Activated CD8-positive, alpha-beta memory T cell treated with anti-CD3 and anti-CD28 coated beads for 24 hours (primary cell): ENCODE data around the gene BCL2.
A peak's percentile ranks its signal among the peaks of the same experiment; 100 is the strongest.
"Not testable (repeated sequence)": the region's sequence is repeated elsewhere in the genome, so short reads cannot be mapped to it uniquely, and the experiment has no call there.

Experiments used
- DNase-seq: peaks from one replicate; pipeline ENCODE4 v3.0.0-alpha.2; 2020

The BCL2 gene

DNA sequence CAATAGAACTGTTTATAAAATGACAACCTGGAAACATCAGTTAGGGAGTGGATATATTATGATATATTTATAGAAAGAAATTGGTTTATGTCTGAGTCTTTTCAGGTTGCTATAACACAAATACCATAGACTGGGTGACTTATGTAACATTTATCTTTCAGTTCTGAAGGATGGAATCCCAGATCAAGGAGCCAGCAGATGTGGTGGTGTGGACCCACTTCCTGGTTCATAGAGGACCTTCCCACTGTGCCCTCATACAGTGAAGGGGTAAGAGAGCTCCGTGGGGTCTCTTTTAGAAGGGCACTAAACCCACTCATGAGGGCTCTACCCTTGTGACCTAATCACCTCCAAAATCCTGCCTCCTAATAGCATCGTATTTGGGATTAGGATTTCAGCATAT lies 86.7 kb downstream of the BCL2 start:
- DNase-seq: no peak

DNA sequence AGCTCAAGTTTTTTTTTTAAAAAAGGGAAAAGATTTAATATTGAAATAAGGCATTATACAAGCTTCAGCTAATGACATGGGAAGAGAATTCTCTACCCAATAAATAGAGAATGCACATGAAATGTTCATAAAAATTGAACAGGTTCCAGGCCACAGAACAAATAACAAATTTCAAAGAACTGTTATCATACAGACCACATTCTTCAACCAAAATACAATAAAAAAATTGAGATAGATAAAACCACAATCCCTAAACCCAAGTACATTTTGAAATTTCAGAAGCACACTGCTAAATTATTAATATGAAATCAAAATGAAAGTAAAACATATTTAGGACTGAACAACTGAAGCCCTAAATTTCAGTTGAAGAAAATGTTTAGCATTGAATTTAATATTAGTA lies 89.6 kb downstream of the BCL2 start:
- no peak for DNase-seq

DNA sequence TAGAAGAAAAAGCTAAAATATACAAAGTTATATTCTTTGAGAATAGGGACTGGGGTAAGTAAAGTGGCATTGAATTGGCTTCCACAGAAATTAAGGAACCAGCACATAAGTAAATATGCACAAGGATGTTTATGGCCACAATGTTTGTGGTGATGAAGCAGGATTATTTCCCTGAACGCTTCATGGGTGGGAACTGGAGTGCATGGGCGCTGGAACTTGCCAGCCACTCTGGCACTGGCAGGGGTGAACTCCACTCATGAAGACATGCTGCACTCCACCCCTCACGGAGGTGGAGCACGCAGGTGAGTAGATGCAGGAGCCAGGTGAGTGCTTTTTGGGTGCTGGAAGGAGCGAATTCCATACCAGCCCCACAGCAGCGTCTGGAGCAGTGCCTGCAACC lies 94.1 kb downstream of the BCL2 start:
- no peak for DNase-seq

DNA sequence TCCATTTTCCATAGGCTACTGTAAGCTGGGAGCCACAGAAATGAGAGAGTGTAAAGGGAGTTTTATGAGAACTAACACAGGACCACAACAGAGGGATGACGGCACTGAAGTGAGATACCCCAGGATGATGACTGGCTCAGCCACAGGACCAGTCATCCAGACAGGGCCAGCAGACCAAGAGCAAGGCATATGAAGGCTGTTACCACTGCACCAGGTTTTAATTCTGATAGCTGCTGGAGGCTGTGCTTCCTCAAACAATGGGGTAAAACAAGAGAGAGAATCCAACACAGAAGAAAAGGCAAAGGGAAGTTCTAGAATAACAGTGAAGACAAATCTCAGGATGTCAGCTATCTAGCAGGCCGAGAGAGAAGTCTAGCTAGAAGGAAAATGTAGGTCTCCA lies 94.9 kb downstream of the BCL2 start:
- no peak for DNase-seq

DNA sequence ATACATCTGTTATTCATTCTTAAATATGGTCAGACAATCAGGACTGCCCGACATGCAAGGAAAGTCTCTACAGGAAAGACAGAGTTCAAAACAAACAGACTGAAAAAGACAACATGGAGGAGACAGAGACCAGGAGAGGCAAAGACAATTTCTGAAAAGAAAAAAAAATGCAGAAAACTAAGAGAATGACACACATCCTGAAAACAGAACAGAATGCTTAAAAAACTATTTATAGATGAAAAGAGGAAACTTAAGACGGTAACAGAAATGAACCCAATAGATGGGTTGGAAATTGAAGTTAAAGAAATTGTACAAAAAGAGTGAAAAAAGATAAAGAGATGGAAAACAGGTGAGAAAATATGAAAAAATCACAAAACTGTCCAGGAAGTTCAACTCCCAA lies 95.7 kb downstream of the BCL2 start:
- no peak for DNase-seq

DNA sequence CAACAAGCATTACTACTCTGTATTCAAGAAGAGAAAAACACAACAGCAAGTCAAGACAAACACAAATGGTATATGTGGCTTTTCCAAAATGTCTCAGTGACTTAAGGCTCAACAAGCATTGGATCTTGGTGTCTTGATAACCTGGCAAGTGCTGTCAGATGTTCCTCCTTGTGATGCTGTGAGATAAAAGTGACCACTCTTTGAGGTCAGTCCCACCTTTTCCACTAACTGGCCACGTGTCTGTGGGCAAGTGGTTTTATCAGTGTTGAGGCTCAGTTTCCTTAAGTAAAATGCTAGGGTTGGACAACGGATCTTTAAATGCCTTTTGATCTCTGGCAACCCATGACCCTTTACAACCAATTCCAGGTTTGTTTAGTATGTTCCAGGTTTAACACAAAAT lies 98.7 kb downstream of the BCL2 start:
- no peak for DNase-seq

DNA sequence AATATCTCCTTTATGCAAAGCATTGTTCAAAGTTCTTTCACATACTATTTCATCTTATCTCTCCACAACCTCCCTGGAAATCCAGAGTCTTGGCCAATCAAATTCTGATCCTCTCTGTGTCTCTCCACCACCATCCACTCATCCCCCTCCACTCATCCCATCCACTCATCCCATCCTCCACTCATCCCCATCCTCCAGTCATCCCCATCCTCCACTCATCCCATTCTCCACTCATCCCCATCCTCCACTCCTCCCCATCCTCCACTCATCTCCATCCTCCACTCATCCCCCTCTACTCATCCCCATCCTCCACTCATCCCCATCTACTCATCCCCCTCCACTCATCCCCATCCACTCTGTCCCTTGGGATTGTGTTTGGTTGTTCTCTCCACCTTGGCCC lies 101.1 kb downstream of the BCL2 start:
- no peak for DNase-seq

DNA sequence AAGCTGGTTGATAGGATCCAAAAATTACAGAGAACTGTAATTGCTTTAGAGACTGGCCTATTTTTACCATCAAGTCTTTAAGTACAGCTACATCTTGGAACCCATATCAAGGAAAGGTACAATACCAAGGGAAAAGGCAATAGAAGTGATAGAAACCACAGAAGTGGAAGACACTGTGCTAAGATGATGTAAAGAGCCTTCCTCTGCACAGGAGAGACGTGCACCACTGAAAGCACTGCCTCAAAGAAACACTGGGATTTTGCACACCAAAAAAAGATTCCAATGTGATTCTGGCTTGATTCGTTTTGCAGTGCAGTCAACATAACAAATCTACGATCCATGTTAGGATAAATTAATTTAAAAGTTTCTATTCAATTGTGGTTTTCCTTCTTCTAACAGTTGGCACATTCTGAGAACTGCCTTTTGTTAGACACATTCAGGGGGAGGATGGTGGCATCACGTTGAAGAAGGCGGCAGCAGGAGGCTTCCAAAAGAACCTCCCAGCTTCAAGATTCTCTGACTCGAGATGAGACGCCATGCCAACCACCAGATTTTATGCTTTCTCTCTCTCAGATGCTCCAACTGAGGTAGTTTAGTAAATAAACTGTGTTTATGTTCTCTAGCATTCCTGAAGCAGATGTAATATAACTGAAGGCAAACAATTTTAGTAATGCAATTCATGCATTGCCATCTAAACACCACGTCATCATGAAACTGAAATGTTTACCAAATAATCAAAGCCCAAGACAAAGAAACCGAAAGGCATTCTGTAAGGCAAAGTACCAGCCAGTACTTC lies 102.9 kb downstream of the BCL2 start:
- no peak for DNase-seq

DNA sequence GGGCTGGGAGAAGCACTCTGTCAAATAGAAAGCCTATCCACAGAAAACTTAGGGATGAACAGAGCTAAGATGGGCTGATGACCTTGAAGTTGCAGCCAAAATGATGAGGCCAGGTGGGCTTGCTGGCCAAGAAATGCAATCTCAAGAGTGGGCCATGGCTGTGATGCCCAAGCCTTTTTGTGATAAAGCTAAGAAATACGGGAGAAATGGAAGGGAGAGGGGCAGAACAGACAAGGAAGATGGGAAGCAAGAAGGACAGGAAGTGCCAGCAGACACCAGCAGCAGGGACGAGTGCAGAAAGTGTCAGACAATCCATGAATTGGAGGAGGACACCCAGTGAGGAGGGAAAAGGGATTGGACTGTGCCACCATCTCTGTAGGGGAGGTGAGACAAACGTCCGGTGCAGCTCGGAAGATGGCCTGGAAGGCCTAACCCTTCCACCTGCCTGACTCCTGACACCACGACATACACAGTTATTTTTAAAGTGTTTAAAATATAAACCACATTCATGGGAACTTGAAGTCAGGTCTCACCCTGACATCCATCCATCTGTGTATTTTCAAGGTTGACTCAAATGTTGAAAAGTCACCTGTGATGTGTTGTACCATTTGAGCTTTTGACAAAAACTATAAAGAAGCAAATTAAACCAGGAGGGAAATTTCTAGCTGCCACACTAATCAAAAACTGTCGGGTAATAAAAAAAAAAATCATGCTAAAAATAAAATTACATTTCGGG lies 105.5 kb downstream of the BCL2 start:
- peak; percentile 65 for DNase-seq

DNA sequence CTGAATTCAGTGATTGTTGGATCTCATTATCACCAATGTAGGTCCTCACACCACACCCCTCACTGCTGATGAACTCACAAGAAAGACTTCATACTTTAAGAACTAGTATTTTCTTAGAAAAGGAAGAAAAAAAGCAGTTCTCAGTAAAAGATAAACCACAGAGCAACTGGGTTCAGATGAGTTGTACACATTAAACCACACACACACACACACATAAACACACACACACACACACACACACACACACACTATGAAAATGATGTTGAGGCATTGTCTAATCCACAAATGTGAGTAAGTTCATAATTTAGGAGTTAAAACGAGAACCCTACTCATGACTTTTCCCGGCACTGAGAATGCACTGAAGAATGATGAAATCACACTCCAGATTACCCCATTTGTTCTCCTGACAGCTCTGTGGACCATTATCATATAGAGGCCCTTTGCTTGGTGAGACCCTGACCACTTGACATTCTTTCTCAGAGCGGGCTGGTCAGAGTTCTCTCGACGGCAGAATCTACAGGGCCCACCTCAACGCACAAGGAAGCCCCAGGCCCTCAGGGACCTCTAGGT lies 106.2 kb downstream of the BCL2 start:
- DNase-seq: peak; percentile 75

DNA sequence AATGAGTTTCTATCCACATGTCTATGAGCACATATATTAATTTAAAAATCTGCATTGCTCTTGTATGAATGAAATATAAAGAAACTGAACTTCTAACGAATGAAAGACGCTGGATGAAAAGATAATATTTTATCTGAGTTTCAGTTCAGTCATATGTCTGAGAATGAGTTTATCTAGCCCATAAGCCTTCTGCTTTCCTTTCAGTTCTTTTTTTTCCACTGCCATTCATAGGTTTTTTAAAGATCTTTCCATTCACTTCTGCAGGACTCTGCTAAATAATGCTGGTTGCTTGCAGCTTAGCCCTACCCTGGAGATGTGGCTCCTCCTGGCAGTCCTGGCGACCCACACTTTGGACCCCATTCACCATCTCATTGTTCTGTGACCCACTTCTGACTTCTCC lies 109.0 kb downstream of the BCL2 start:
- DNase-seq: no peak

DNA sequence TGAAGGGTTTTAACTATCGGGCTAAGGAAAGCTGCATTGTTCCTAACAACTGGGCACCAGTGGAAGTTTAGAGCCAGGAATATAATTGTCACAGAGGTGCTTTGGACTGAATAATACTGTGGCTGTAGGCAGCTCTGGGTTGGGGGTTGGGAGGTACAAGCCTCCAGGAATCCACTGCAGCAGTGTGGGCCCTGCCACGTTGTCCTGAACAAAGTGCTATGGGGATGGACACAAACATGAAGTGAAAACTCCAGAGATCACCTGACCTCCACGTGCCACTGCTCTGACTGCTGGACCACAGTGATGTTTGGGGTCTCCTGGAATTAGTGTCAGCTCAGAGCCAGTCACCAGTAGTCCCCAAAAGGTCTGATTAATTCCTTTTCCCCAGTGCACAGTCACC lies 110.9 kb downstream of the BCL2 start:
- no peak for DNase-seq

DNA sequence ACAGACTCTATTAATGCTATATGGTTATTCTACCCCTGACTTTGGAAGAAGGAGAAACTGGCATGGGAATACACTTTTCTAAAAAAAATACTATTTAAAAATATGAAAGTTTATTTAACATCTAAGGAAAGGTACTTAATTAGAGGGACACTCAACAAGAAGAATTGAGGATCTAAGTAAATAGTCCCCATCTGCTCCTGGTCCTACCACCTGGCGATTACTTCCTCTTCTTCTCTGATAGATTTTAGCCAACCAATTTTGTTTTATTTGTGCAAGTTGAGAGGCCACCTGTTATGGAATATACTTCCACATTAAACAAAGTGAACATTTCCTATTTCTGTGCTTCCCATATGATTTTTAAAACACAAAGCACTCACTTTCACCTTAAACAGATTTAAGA lies 111.7 kb downstream of the BCL2 start:
- no peak for DNase-seq

DNA sequence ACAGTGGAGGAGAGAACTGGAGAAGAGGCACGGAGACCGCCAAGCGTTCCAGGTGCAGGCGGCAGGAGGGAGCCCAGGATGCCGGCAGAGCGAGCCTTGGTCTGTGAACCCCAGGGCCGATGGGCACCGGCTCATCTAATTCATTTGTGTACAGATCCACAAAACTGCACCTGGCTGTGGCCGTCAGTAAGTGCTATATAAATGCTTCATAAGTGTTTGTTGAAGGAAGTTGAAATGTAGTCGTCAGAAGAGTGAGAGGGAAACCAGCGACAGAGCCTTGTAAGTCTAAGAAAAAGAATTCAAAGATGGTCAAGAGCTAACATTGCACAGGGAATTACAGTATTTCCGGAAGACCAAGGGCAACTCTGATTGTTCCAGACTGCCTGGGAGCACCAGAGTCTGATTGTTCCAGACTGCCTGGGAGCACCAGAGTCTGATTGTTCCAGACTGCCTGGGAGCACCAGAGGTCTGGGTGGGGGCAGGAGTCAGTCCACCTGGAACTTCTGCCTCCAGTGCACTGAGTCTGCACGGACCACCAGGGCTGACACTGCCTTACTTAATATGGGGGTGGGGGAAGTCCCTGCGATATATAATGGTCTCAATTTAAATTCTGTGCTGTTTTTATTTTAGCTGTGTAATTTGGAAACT lies 112.3 kb downstream of the BCL2 start:
- DNase-seq: peak; percentile 76

DNA sequence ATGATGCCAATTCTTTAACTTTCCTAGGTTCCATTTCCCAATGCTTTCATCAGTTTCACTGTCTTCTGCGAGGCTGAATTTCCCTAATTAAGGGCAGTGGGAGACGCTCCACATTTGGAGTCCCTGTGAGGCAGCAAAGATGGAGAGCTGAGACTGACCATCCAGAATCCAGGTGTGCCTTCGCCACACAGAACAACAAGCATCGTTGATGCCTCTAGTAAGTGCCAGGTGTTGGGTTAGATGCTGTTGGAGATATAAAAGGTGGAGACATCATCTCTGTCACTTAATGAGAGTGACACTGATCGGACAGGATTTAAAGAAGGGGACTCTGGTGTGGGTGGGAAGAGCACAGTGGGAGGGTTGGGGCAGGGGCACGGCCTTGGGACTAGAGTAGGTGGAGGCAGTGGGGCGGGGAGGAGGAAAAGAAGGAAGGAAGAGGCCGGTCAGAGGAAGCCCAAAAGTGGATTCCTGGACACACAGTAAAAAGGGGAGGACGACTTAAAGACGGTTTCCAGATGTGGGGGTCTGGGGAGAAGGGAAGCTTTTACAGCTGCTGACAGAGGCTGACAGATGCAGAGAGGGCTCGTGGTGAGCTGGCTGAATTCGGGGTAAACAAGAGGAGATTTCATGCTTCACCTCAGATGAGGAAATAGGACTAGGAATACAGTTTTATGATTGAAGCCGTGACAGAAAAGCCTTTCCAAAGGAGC lies 113.0 kb downstream of the BCL2 start:
- peak; percentile 61 for DNase-seq

DNA sequence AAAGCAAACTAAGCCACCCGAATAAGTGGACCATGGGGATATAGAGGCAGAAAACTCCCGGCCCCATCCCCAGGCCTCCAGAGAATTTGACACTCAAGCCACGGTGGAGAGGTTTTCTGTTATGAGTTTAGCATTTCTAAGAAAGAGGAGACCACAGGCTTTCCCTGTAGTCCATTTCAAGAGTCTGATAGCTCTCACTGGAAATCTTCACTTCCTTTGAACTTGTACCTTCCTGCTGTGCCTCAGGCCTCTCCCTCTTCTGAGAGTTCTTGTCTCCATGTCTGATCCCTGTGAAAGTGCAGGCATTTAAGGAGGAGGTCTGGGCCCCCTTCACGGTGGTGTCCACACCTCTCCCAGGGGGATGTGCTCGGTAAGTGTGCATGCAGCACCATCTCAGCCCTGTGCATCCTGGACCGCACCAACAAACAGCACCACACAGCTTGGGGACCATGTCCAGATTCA lies 113.7 kb downstream of the BCL2 start:
- DNase-seq: no peak

DNA sequence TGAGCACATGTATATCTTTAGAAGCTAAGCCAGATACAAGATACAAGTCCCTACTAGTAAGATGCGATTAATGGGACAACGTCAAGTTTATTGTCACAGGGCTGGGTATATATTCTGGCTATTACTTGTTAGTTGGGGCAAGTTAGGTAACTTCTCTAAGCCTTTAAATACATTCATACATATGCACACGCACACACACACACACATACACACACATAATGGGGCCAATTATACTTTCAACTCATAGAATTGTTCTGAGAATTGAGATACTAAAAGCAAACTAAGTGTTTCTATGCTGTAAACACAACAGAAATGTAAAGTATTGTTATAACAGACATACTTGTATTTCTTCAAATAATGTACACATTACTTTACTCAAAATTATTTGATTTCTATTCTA lies 116.1 kb downstream of the BCL2 start:
- no peak for DNase-seq

DNA sequence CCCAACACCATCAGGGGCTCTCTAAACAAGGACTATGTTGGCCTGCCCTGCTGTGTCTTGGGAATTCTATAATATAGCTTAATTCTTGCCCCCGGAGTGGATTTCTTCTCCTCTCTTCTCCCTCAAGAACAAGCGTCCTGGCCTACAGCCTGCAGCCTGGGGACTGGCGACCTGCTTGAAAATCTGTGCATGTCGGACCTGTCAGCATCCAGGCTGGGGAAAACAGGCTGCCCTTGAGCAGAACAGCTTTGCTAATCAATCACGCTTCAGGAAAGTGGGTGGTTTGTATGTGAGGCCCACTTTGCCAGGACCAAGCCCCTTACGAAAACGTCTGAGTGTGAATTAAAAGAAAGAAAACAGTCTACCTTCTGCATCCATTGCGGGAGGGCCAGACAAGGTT lies 116.7 kb downstream of the BCL2 start:
- no peak for DNase-seq

DNA sequence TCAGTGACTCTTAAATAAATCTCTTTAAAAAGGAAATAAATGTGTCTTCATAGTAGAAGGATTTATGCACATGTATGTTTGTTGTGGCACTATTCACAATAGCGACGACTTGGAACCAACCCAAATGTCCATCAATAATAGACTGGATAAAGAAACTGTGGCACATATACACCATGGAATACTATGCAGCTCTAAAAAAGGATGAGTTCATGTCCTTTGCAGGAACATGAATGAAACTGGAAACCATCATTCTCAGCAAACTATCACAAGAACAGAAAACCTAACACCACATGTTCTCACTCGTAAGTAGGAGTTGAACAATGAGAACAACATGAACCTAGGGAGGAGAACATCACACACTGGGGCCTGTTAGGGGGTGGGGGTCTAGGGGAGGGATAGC lies 118.1 kb downstream of the BCL2 start:
- not testable (repeated sequence) for DNase-seq

DNA sequence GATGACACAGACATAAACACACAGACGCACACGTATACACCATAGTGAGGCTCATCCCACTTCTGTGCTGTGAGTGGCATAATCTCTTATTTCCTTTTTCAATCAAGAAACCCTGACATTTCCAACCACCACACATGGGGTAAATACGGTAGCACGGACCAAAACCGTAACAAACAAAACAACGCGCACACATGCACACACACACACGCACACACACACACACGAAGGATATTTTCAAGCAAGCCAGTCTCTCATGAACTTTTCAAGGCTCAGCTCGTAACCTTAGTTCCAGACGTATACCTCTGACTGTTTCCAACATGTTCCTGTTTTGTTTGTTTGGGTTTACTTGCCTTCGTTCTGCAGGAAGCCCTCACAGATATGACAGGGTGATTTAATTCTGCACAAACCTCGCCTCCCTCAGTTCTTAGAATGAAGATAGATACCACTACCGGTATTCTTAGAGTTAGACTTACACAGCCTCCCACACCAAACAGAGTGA lies 119.8 kb downstream of the BCL2 start:
- DNase-seq: peak; percentile 75

DNA sequence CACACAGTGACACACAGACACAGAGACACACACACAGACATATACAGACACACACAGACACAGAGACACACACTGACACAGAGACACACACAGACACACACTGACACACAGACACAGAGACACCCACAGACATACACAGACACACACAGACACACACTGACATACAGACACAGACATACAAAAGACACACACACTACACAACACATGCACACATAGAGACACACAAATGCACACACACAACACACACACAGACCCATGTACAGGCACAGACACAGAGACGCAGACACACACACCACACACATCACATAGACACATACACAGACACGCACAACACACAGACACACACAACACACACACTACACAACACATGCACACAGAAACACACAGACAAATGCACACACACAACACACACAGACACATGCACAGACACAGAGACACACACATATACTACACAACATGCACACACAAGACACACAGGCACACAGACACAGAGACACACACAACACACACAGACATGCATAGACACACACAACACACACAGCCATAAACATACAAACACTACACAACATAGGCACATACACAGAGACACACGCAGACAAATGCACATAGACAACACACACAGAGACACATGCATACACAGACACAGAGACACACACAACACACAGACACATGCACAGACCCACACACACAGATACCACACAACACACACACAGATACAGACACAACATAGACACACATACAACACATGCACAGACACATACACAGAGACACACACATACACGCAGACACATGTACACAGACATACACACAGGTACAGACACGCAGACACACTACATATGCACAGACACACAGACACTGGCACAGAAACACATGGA lies 120.5 kb downstream of the BCL2 start:
- DNase-seq: no peak
